Raji (cell line): ENCODE measurements around the gene OR2M7.

ENCODE experiments used
- POLR2A ChIP-seq: IDR thresholded peaks from 2 replicates; pipeline ENCODE4 v1.6.1; 2011; ENCODE audit warnings: low read depth, low read length, control low read depth; ENCODE audit not compliant: insufficient read depth

The OR2M7 gene

GRCh38 chr1:248324468-248324867, at the start of gene OR2M7:
Gene OR2M7, minus strand, starts transcription at chr1:248324568. Its CDS starts 0 bp downstream, at chr1:248324568.
- TF ChIP-seq POLR2A, result no peak

- no peak for TF ChIP-seq POLR2A
These were observed 49.4 kb upstream of the OR2M7 start for GRCh38 chr1:248373761-248374160.

GRCh38 chr1:248372394-248372793, 48.0 kb upstream of the OR2M7 start:
- no peak for TF ChIP-seq POLR2A

- no peak for TF ChIP-seq POLR2A
These were observed 42.2 kb upstream of the OR2M7 start for GRCh38 chr1:248366609-248367008.

GRCh38 chr1:248361121-248361715, 36.9 kb upstream of the OR2M7 start, which contains the start of gene OR2T4:
Gene OR2T4, plus strand, starts transcription at chr1:248361665. Its CDS starts 0 bp downstream, at chr1:248361665.
- TF ChIP-seq POLR2A, result no peak

GRCh38 chr1:248359415-248359814, 35.0 kb upstream of the OR2M7 start:
- no peak for TF ChIP-seq POLR2A

- no peak for TF ChIP-seq POLR2A
These were observed 24.1 kb upstream of the OR2M7 start, which contains the start of gene OR14C36 for GRCh38 chr1:248348475-248348874. Gene OR14C36, plus strand, starts transcription at chr1:248348775. Its CDS starts 0 bp downstream, at chr1:248348775.

- no peak for TF ChIP-seq POLR2A
These were observed 19.1 kb upstream of the OR2M7 start for GRCh38 chr1:248343451-248343850.

- no peak for TF ChIP-seq POLR2A
These were observed 7.6 kb downstream of the OR2M7 start for GRCh38 chr1:248316796-248317195.

- no peak for TF ChIP-seq POLR2A
These were observed 18.3 kb downstream of the OR2M7 start for GRCh38 chr1:248306103-248306502.

- no peak for TF ChIP-seq POLR2A
These were observed 21.0 kb downstream of the OR2M7 start, which contains the start of gene OR2T12 for GRCh38 chr1:248303324-248303723. Gene OR2T12, minus strand, starts transcription at chr1:248303424. Its CDS starts 7,846 bp downstream, at chr1:248295578.

GRCh38 chr1:248288391-248288790, 36.0 kb downstream of the OR2M7 start:
- TF ChIP-seq POLR2A, result no peak

GRCh38 chr1:248277876-248278275, 46.5 kb downstream of the OR2M7 start, which contains the start of gene OR2T33:
Gene OR2T33, minus strand, starts transcription at chr1:248277976. Its CDS starts 4,162 bp downstream, at chr1:248273814.
- no peak for TF ChIP-seq POLR2A
